GM19328 (cell line): ENCODE data around the gene LVRN.

Experiments
- ATAC-seq: cut with Tn5 transposase; IDR thresholded peaks from one replicate; pipeline ENCODE4 v1.9.1; 2021; ENCODE audit warnings: mild to moderate bottlenecking, moderate library complexity; ENCODE audit not compliant: unreplicated experiment

LVRN gene

DNA sequence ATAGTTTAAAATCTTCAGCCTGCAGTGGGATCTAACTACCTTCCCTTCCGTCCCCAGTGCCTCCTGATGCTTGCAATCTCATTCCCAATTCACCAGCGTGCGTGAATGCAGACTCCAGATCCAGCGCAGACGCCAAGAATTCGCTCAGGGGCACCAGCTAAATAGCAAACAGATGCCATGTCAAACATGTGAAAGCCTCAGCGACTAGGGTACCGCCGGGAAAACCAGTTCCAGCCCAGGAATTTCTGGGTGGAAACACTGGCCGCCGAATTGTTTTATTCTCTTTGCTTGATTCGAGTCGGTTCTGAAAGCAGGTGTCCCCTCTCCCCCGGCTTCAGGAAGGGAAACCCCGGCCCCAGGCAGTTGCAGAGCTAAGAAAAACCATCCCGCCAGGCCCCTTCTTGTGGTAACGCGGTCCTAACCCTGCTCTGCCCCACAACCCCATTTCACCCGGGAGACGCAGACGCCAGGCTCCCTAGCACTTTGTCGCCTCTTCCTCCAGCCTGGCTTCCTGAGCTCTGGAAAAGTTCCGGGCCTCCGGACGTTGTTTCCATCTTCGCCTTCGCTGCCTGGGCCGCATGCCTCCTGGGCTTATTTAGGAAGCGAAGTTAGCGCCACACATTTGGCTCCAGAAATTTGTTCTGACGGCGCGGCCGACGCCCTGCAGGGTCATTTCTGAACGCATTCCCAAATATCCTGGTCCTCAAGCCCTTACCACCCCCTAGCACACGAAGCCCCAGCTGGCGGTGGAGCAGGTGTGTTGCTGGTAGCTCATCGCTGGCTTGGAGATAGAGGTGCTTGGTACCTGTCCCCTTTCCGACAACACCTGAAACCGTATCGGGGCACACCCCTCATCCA is 665 bp upstream of the LVRN start:
- no peak for ATAC-seq

GRCh38 chr5:115962565-115963402 is 509 bp downstream of the LVRN start:
- no peak for ATAC-seq

GRCh38 chr5:115963566-115963965 is 1.3 kb downstream of the LVRN start:
- ATAC-seq, result no peak

DNA sequence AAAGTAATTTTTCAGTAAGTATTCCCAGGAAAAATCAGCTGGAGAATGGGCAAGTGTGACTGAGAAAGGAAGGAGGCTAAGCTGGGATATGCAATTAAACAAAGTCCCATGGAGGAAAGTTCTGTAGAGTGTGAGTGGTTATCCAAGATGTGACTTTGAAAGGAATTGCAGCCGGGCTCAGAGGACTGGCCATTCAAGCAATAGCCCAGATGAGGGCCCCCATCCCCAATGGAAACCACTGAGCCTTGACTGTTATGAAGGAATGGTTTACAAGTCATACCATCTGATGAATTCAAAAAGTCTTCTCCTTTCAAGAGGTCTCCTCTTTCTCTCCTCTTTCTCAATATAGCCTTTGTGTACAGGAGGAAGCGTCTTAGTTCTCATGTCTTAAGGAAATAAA is 6.5 kb downstream of the LVRN start:
- no peak for ATAC-seq

- ATAC-seq, result peak; percentile 89
These were observed 14.8 kb downstream of the LVRN start for GRCh38 chr5:115977096-115977495.

- no peak for ATAC-seq
These were observed 15.7 kb downstream of the LVRN start for GRCh38 chr5:115977988-115978387.

- ATAC-seq, result no peak
These were observed 16.5 kb downstream of the LVRN start for GRCh38 chr5:115978779-115979178.

DNA sequence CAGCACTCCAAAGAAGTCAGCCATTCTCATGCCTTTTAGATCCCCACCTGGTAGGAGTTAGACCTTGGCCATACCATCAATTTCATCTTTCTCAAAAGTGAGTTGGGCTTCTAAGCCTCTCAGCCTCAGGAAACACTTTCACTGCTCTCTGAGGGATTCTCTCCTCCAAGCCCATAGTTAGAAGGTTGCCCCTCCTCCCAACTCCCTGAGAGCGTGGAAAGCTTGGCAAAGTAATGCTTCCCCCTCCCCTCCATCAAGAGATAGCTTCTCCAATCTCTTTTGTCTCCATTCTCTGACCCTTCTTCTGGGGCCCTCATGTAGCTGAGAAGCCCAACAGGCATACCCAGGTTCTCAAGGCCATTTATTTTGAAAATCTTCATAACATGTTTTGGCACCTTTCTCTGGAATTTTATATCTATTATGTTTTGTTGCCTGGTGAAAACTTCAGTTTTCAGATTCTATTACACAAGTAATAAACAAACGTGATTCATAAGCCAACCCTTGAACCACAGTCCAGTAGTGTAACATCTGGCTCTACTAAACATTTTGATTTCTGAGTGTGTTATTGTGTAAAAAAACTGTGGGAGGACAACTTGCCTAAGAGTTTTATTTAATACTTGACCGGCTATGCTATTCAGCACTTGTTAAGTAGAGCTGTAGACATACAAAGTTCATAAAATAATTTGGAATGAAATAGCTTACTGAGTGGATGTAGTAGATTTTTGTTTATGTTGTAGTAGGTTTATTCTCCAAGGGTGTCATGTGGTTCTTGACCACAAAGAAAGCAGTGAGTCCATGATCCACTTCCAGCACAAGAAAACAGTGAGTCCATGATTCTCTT is 17.1 kb downstream of the LVRN start:
- no peak for ATAC-seq

GRCh38 chr5:115983519-115983918 is 21.2 kb downstream of the LVRN start:
- no peak for ATAC-seq

GRCh38 chr5:115985802-115986757 is 23.8 kb downstream of the LVRN start:
- no peak for ATAC-seq

GRCh38 chr5:115988002-115988401 is 25.7 kb downstream of the LVRN start:
- no peak for ATAC-seq

DNA sequence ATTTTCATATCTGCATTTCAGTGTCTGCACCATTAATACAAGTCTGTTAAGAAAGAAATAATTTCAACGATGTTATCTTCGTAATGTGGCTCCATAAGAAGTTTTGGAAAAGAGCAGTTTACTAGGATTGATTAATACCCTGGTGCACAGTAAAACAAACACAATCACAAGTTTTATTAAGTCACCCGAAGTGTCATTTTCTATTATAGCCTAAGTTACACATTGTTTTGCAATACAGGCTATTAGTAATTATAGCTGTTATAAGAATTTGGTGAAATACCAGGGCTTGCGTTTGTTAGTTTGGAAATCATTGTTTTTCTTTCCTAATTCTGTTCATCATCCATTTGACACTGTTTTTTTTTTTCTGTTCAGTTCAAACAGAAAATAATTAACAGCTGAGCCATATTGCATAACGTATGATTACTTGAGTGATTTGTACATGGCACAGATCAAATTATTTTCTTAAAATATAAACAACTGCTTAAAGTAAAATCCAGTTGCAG is 30.6 kb downstream of the LVRN start:
- ATAC-seq, result no peak

DNA sequence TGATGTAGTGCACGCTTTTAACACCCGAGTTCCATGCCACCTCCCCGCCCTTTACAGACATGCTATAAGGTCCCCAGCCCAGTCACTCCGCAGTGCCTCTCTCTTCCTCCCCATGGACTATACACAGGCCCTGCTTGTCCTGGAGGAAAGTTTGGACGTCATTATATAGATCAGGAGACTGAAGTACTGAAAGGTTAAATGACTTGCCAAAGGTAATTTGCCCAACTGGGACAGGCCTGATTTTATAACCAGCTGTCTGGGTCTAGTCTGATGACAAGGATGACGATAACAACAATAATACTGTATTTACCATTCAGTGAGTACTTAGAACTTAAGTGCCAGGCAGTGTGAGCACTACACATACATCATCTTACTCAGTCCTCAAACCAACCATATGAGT is 33.1 kb downstream of the LVRN start:
- no peak for ATAC-seq

DNA sequence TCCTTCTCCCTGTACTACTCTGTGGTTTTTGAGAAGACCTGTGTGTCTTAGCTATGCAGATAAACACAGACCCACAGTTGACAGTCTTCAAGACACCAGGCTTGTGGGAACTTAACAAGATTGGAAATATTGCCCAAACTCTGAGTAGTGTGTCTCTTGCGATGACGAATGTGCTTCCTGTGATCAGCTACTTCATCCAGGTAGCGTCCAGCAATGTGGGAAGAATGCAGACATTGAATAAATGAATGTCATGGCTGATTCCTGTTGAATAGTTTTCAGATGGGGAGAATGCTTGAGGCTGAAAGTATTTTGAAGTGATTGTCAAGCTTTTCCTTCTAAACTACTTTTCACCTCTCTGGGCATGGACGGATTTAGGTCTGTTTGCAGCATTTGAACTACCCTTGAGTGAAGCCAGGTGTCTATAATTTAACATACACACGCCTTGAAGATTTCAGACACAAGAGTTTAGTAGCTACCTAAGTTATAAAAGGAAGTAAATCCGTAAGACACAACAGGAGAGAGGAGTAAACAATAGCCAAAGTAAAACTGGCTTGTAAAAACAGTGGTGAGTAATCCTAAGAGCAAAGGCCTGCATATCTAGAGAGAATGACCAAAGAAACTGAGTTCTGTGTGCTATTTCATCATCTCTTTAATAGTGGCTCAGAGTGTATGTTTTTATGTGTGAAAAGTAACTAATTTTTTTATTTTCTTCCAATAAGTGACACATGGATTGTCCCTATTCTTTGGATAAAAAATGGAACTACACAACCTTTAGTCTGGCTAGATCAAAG is 40.0 kb downstream of the LVRN start:
- ATAC-seq, result no peak

- no peak for ATAC-seq
These were observed 42.0 kb downstream of the LVRN start for GRCh38 chr5:116004248-116004647.

DNA sequence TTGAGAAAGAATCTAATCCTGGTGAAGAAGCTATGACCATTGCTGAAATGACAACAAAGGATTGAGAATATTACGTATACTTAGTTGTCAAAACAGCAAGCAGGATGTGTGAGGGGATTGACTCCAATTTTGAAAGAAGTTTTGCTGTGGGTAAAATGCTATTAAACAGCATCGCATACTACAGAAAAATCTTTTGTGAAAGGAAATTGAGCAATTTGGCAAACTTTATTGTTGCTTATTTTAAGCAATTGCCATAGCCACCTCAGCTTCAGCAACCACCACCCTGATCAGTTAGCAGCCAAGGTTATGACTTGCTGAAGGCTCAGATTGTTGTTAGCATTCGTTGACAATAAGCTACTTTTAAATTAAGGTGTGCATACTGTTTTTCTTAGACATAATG is 47.5 kb downstream of the LVRN start:
- no peak for ATAC-seq

- no peak for ATAC-seq
These were observed 48.8 kb downstream of the LVRN start for GRCh38 chr5:116011046-116011445.

DNA sequence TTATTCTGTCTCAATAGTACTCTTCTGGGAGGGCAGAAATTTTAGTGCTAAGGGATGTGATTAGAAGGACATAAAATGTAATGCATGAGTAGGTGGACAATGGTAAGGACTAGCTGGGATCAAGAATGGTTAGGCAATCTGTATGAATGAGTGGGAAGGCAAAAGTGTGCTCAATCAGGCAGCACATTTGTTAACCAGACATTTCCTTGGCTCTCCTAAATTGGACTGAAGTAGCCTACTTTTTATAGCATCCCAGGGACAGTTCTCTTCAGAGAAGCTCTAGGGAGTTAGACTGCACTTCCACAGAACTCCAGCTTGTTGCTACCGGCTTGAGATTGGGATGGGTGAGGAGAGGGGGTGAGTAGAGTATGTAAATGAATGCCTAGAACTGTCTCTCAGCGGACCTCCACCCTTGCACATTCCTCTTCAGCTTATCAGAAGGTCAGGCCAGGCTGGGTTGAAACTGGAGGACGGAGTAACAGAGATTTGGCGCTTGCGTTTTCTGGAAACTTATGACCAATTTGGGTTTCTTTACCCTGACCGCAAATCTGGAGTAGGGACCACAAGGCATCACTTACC is 51.0 kb downstream of the LVRN start:
- no peak for ATAC-seq

DNA sequence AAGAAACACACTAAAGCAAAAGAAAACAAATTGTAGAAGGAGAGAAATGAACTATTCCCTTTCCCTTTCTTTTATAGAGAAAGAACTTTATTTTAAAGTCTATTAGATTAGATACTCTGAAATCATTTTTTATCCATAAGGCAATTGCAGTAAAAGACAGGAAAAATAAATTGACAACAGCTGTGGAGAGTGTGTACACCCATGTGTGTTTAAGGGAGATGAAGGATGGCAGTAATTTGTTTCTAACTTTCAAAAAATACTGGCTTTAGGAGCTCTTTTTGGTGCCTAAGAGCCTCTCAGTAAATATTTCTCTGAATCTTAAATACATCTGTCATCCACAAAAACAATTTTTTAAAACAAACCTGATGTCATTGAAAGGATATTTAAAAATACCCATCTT is 51.7 kb downstream of the LVRN start:
- no peak for ATAC-seq
